GM12865 (cell line): ENCODE results near the gene SRGN.

ENCODE experiments used
- DNase-seq: peaks from one replicate; pipeline ENCODE4 v3.0.0; 2010; ENCODE audit warnings: low read depth
- H3K4me3 ChIP-seq: 2 replicates; pipeline ENCODE4 v1.5.1; 2011; ENCODE audit warnings: mild to moderate bottlenecking, low read depth, low read length, control low read depth
- TF ChIP-seq, protein P1 (sequence below): IDR thresholded peaks from 2 replicates; pipeline ENCODE4 v1.5.1; 2011; ENCODE audit warnings: low read length, control low read depth, low read depth, inconsistent platforms; ENCODE audit not compliant: insufficient read depth; ENCODE audit errors: missing control alignments

SRGN gene

DNA sequence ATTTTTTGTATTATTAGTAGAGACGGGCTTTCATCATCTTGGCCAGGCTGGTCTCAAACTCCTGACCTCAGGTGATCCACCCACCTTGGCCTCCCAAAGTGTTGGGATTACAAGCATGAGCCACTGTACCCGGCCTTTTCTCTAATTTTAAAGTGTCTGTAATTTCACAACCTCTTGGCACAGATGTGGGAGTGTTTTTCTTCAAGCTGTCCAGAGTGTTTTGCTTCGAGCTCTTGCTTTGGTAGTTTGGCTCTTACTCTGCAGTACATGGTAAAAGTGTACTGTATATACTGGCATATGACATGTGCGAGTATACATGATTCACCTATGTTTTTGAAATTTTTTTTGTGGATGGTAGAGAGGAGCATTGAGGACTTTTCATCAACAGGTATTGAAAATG, 9.8 kb downstream of the SRGN start:
- TF ChIP-seq, protein P1, sequence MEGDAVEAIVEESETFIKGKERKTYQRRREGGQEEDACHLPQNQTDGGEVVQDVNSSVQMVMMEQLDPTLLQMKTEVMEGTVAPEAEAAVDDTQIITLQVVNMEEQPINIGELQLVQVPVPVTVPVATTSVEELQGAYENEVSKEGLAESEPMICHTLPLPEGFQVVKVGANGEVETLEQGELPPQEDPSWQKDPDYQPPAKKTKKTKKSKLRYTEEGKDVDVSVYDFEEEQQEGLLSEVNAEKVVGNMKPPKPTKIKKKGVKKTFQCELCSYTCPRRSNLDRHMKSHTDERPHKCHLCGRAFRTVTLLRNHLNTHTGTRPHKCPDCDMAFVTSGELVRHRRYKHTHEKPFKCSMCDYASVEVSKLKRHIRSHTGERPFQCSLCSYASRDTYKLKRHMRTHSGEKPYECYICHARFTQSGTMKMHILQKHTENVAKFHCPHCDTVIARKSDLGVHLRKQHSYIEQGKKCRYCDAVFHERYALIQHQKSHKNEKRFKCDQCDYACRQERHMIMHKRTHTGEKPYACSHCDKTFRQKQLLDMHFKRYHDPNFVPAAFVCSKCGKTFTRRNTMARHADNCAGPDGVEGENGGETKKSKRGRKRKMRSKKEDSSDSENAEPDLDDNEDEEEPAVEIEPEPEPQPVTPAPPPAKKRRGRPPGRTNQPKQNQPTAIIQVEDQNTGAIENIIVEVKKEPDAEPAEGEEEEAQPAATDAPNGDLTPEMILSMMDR = no peak
- H3K4me3 ChIP-seq = no peak overlapping the region
- DNase-seq = no peak

DNA sequence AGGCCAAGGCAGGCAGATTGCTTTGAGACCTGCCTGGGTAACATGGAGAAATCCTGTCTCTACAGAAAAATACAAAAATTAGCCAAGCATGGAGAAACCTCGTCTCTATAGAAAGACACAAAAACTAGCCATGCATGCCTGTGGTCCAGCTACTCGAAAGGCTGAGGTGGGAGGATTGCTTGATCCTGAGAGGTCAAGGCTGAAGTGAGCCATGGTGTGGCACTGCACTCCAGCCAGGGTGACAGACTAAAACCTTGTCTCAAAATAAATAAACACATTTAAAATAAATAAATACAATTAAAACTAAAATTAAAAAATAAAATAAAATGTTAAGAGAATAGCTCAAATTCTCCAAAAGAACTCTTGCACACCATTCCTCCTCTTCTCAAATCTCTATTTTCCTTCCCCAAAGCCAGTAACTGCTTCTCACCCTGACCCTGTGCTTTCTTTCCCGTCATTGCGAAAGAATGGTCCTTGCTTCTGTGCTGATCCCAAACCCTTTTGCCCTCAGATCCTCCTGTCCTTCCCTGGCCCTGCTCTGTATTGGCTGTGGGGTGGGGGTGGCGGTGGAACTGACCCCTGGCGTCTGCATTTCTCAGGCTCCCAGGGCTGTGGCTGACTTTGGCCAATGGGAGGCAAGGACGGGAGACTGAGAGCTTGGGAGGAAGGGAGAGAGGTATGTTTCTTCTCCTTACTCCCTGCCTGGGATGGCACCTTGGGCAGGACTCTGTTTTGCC, 12.4 kb downstream of the SRGN start:
- no peak overlapping the region for H3K4me3 ChIP-seq
- TF ChIP-seq, protein P1 = no peak
- no peak for DNase-seq

DNA sequence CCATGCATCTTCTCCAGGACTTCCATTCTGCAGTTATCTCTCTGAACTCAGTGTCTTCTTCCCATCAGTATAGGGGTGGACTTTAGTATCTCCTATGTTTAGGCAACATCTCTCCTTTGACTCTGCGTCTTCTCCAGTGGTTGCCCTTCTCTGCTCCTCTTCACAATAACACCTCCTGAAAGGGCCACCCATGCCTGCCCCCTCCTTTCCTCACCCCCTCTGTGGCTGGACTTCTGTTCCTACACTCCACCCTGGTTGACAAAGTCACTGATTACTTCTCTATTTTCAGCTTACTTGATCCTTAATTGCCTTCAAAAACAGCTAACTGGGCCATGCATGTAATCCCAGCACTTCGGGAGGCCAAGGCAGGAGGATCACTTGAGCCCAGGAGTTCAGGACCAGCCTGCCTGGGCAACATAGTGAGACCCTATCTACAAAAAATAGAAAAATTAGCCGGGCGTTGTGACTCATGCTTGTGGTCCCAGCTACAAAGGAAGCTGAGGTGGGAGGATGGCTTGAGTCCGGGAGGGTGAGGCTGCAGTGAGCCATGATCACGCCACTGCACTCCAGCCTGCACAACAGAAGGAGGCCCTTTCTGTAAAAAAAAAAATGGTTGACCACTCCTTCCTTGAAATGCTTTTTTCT, 13.7 kb downstream of the SRGN start:
- no peak for DNase-seq
- TF ChIP-seq, protein P1 = no peak
- no peak overlapping the region for H3K4me3 ChIP-seq

DNA sequence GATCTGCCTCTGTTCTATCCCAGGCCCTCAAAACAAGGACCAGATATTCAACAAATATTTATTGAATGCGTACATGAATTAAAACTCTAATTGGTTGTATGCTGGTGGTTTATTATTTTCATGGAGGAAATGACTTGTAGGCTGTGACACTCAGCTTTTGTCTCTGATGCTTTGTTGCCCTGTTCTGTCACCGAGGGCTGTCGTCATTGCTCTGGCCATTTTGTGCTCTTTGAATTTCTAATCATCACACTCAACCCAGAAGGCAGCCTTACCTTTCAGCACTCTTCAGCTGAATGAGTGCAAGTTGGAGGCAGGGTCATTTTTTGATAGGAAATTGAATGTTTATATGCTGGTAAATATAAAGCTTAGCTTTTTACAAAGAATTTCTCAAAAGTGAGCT, 14.5 kb downstream of the SRGN start:
- H3K4me3 ChIP-seq = no peak overlapping the region
- TF ChIP-seq, protein P1 = no peak
- no peak for DNase-seq

DNA sequence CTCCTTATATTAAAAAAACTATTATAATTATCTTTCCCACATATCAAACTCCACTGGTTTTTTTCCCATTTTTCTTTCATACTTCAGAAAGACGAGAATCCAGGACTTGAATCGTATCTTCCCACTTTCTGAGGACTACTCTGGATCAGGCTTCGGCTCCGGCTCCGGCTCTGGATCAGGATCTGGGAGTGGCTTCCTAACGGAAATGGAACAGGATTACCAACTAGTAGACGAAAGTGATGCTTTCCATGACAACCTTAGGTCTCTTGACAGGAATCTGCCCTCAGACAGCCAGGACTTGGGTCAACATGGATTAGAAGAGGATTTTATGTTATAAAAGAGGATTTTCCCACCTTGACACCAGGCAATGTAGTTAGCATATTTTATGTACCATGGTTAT, 15.9 kb downstream of the SRGN start:
- TF ChIP-seq, protein P1 = no peak
- H3K4me3 ChIP-seq = no peak overlapping the region
- no peak for DNase-seq

DNA sequence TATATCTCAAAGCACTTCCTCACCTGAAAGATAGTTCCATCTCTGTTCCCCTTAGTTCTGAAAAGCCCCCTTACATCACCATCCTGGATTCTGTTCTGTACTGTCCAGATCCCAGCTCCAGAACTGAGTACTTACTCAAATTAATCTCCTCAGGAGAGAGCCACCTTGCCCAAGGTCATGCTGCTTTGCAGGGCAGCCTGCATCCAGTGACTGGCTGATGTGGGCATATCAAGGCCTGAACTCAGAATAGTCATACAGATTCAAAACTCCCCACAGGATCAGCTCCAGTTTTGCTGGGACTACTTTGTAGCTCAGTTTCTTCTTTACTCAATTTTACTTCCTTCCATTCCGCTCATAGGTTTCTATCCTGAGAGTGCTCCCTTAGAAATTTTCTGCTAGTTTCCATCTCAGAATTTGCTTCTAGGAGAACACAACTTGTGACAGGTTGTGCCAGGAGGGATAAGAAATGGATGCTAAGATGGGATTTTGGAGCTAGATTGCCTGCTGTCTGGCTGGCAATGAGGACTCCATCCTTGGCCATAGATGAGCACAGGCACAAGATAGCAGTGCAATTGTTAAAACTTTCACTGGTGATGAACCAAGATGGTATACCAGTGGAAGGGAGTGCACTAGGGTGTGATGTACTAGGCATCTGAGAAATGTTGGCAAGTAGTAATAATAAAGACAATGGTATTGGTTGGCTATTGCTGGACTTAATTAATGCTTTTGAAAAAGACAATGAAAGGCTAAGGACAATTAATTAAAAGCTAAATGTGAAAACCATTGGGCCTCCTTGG, 17.3 kb downstream of the SRGN start:
- no peak overlapping the region for H3K4me3 ChIP-seq
- no peak for DNase-seq
- TF ChIP-seq, protein P1 = no peak
